Stimulated activated naive CD8-positive, alpha-beta T cell treated with anti-CD3 and anti-CD28 coated beads, Interleukin-15, Interleukin-2, amounts not matched to agents 100 U/mL and 50 U/mL, for 24 hours (primary cell): Measurements from ENCODE around the gene DMBX1.

Source experiments
- ATAC-seq: fragments of 150-1000 bp; cut with Tn5 transposase; one replicate; pipeline ENCODE4 v1.10.0; 2021
- DNase-seq: peaks from one replicate; pipeline ENCODE4 v3.0.0; 2021

Gene DMBX1

GRCh38 chr1:46489638-46490405 lies at the start of gene DMBX1:
Gene DMBX1 (plus strand): TSS chr1:46489836. CDS start chr1:46507011, 17,175 bp downstream.
- ATAC-seq (peak; percentile 41), DNase-seq (peak; percentile 53)

- DNase-seq (no peak), ATAC-seq (no peak)
Measured at GRCh38 chr1:46440478-46440877, 49.2 kb upstream of the DMBX1 start.

GRCh38 chr1:46442317-46443161 lies 47.1 kb upstream of the DMBX1 start:
- DNase-seq (peak; percentile 82), ATAC-seq (peak; percentile 76)

GRCh38 chr1:46444466-46444865 lies 45.2 kb upstream of the DMBX1 start:
- DNase-seq = no peak
- no peak for ATAC-seq

GRCh38 chr1:46445773-46446256 lies 43.8 kb upstream of the DMBX1 start:
- ATAC-seq = no peak
- no peak for DNase-seq

GRCh38 chr1:46446646-46447498 lies 42.8 kb upstream of the DMBX1 start:
- DNase-seq (peak; percentile 88), ATAC-seq (no peak)

- DNase-seq (no peak), ATAC-seq (no peak)
Measured at GRCh38 chr1:46447499-46448108, 42.0 kb upstream of the DMBX1 start.

- ATAC-seq (no peak), DNase-seq (no peak)
Measured at GRCh38 chr1:46448109-46448911, 41.3 kb upstream of the DMBX1 start.

GRCh38 chr1:46449223-46450159 lies 40.1 kb upstream of the DMBX1 start:
- DNase-seq (no peak), ATAC-seq (no peak)

GRCh38 chr1:46450160-46450517 lies 39.5 kb upstream of the DMBX1 start:
- ATAC-seq (no peak), DNase-seq (no peak)

GRCh38 chr1:46451948-46452930 lies 37.4 kb upstream of the DMBX1 start:
- ATAC-seq (no peak), DNase-seq (no peak)

- no peak for DNase-seq
- ATAC-seq = no peak
Measured at GRCh38 chr1:46452931-46453325, 36.7 kb upstream of the DMBX1 start.

GRCh38 chr1:46453449-46453848 lies 36.2 kb upstream of the DMBX1 start:
- ATAC-seq = peak; percentile 17

GRCh38 chr1:46455951-46456350 lies 33.7 kb upstream of the DMBX1 start:
- DNase-seq (no peak), ATAC-seq (no peak)

More at GRCh38 chr1:46453449-46453848, 36.2 kb upstream of the DMBX1 start:
- no peak for DNase-seq

- DNase-seq (no peak), ATAC-seq (no peak)
Measured at GRCh38 chr1:46456411-46456963, 33.1 kb upstream of the DMBX1 start.

GRCh38 chr1:46457178-46457577 lies 32.5 kb upstream of the DMBX1 start:
- no peak for DNase-seq

GRCh38 chr1:46458190-46458589 lies 31.4 kb upstream of the DMBX1 start:
- ATAC-seq = no peak
- no peak for DNase-seq

More at GRCh38 chr1:46457178-46457577, 32.5 kb upstream of the DMBX1 start:
- no peak for ATAC-seq

GRCh38 chr1:46458846-46459245 lies 30.8 kb upstream of the DMBX1 start:
- ATAC-seq (no peak), DNase-seq (no peak)
